Trophoblast cell (in vitro differentiated cells and primary cell): ENCODE results near the gene TSPEAR.

Experiments used
- DNase-seq, 2 donors: peaks; one replicate each; pipeline ENCODE4 v3.0.0-alpha.2; 2016
- H2AFZ ChIP-seq: 2 replicates; pipeline ENCODE4 v1.6.1; 2013; ENCODE audit warnings: low read length, moderate library complexity, mild to moderate bottlenecking; ENCODE audit not compliant: insufficient read depth, poor library complexity
- H2AK5ac ChIP-seq: 2 replicates; pipeline ENCODE4 v1.6.1; 2013; ENCODE audit warnings: mild to moderate bottlenecking, low read length
- H2BK120ac ChIP-seq: 2 replicates; pipeline ENCODE4 v1.6.1; 2013; ENCODE audit warnings: low read length, mild to moderate bottlenecking, moderate library complexity; ENCODE audit not compliant: insufficient read depth, poor library complexity
- H2BK12ac ChIP-seq: 2 replicates; pipeline ENCODE4 v1.6.1; 2013; ENCODE audit warnings: mild to moderate bottlenecking, low read length, moderate library complexity
- H2BK5ac ChIP-seq: 2 replicates; pipeline ENCODE4 v1.6.1; 2013; ENCODE audit warnings: low read length, low read depth, moderate library complexity, mild to moderate bottlenecking; ENCODE audit not compliant: poor library complexity
- H3K14ac ChIP-seq: 2 replicates; pipeline ENCODE4 v1.6.1; 2013; ENCODE audit warnings: mild to moderate bottlenecking, low read length
- H3K18ac ChIP-seq: 2 replicates; pipeline ENCODE4 v1.6.1; 2013; ENCODE audit warnings: mild to moderate bottlenecking, low read length
- H3K23ac ChIP-seq: 2 replicates; pipeline ENCODE4 v1.6.1; 2013; ENCODE audit warnings: low read length
- H3K27ac ChIP-seq: 2 replicates; pipeline ENCODE4 v1.5.1; 2013; ENCODE audit warnings: low read depth, mild to moderate bottlenecking, inconsistent platforms, low read length, moderate library complexity
- H3K27me3 ChIP-seq: 2 replicates; pipeline ENCODE4 v1.6.1; 2013; ENCODE audit warnings: inconsistent platforms, mild to moderate bottlenecking, low read length, moderate library complexity; ENCODE audit not compliant: insufficient read depth
- H3K36me3 ChIP-seq, 2 experiments: 1 replicate in 1 of 2; 2 replicates in 1 of 2; pipeline ENCODE4 v1.6.1; 2013; ENCODE audit warnings: low read length in 2 of 2, mild to moderate bottlenecking in 2 of 2, moderate library complexity in 1 of 2; ENCODE audit not compliant: insufficient read depth in 2 of 2, control insufficient read depth in 1 of 2
- H3K4ac ChIP-seq: 2 replicates; pipeline ENCODE4 v1.6.1; 2013; ENCODE audit warnings: low read depth, mild to moderate bottlenecking, low read length, moderate library complexity
- H3K4me1 ChIP-seq, 2 experiments: 1 replicate in 1 of 2; 2 replicates in 1 of 2; pipeline ENCODE4 v1.6.1; 2013; ENCODE audit warnings: low read length in 2 of 2, mild to moderate bottlenecking in 2 of 2, moderate library complexity in 1 of 2; ENCODE audit not compliant: insufficient read depth in 2 of 2, control insufficient read depth in 1 of 2
- H3K4me2 ChIP-seq: 2 replicates; pipeline ENCODE4 v1.6.1; 2013; ENCODE audit warnings: inconsistent platforms, mild to moderate bottlenecking, low read length, moderate library complexity
- H3K4me3 ChIP-seq: 2 replicates; pipeline ENCODE4 v1.5.1; 2013; ENCODE audit warnings: mild to moderate bottlenecking, low read depth, low read length, inconsistent platforms
- H3K79me1 ChIP-seq: one replicate; pipeline ENCODE4 v1.6.1; 2013; ENCODE audit warnings: low read length
- H3K79me2 ChIP-seq: 2 replicates; pipeline ENCODE4 v1.6.1; 2013; ENCODE audit warnings: low read length, mild to moderate bottlenecking; ENCODE audit not compliant: control insufficient read depth, insufficient read depth, poor library complexity
- H3K9ac ChIP-seq: 2 replicates; pipeline ENCODE4 v1.6.1; 2013; ENCODE audit warnings: mild to moderate bottlenecking, low read length
- H3K9me3 ChIP-seq: 2 replicates; pipeline ENCODE4 v1.6.1; 2013; ENCODE audit warnings: low read depth, mild to moderate bottlenecking, control low read depth, inconsistent platforms, low read length; ENCODE audit not compliant: insufficient read depth
- H4K12ac ChIP-seq: 2 replicates; pipeline ENCODE4 v1.6.1; 2013; ENCODE audit warnings: low read depth, mild to moderate bottlenecking, low read length, moderate library complexity
- H4K8ac ChIP-seq: 2 replicates; pipeline ENCODE4 v1.6.1; 2013; ENCODE audit warnings: low read depth, mild to moderate bottlenecking, low read length, moderate library complexity
- H4K91ac ChIP-seq: one replicate; pipeline ENCODE4 v1.6.1; 2013; ENCODE audit warnings: low read depth, mild to moderate bottlenecking, low read length, moderate library complexity
- WGBS: extraction: QIAGEN DNeasy Blood & Tissue Kit; methylation state at CpG from one replicate; pipeline ENCODE4 v1.1.7; 2013; ENCODE audit warnings: missing lambda C conversion rate; ENCODE audit not compliant: insufficient read length, insufficient coverage; ENCODE audit errors: extremely low coverage; 5-methylcytosine and 5-hydroxymethylcytosine counted together

TSPEAR gene

DNA sequence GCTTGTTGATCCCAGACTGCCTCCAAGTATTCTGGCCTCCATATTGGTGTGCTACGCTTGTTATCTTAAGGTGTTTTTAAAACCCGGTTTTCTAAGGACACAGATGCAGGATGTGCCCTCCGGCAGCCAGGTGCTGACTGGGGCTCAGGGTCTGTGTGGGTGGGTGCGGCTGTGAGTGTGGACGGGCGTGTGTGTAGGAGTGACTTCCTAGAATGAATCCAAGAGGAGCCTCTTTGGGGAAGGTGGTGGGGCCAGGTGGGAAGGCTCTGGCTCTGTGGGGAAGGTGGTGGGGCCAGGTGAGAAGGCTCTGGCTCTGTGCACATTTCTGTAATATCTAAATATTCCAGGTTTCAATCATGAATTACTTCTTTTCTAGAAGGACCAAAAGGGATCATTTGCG, 12.8 kb upstream of the TSPEAR start:
- Histone ChIP-seq H3K18ac (no peak overlapping the region), H3K9me3 (peaks cover 4% of the 10 kb centered on the region), H3K23ac (no peak overlapping the region), H4K91ac (no peak overlapping the region), H3K4me1 (peaks cover 0 to 8% of the 10 kb centered on the region in 2 experiments), H3K27me3 (no peaks in the 10 kb centered on the region), H2BK120ac (no peak overlapping the region), H3K4me2 (no peak overlapping the region), H2BK5ac (no peak overlapping the region), H2BK12ac (no peak overlapping the region), H4K12ac (no peak overlapping the region), H3K4ac (no peak overlapping the region), H4K8ac (no peak overlapping the region), H3K9ac (no peak overlapping the region), H2AFZ (no peak overlapping the region), H3K27ac (no peak overlapping the region), H2AK5ac (no peak overlapping the region), H3K79me2 (no peaks in the 10 kb centered on the region), H3K79me1 (no peaks in the 10 kb centered on the region), H3K4me3 (peak overlapping the region; percentile 47), H3K36me3 (no peaks in the 10 kb centered on the region), H3K14ac (no peak overlapping the region)
- WGBS = no CpG with 5 or more reads among the region's 7 CpGs
- no peak for DNase-seq

DNA sequence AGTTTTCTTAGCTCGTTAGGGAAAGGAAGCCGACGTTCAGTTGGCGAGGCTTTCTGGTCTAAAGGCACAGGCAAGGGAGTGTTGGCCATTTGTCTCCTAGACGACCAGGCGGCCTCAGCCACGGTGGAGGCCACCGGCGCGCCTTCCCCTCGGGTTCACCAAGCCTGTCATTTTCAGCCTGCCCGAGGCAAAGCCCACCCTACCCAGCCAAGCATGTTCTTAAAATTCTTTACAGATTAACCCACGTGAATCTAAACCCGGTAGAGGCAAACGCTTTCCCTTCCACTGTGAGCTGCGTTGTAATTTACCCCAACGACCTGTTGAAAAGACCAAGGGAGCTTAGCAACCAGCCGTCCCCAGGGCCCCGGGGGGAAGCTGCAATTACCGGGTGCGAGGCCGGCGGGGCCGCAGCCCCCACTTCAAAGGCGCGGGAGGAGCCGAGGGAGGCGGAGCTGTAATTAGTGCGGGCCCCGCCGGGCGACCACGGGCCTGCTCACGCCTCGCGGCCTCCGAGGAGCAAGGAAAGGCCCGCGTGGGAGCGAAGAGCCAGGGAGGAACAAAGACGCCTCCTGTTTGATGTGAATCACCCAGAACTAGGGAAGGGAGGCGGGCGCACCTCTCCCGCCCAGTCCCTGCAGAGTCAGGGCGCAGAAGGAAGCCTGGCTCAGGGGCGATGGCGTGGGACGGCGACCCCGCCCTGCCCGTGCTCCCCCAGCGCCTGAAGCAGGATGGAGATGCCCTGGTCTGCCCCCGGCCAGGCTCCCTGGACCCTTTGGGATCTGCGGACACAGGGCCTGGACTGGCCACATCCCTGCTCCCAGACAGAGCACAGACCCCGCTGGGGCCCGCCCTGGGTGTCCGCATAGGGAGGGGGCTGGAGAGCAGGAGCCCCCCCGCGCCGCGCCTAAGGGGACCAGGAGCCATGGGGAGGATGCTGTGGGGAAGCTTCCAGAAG, 12.1 kb upstream of the TSPEAR start:
- H3K79me1 ChIP-seq = no peaks in the 10 kb centered on the region
- peaks cover 4% of the 10 kb centered on the region for H3K9me3 ChIP-seq
- no peak overlapping the region for H3K18ac ChIP-seq
- H2BK120ac ChIP-seq = no peak overlapping the region
- no peaks in the 10 kb centered on the region for H3K79me2 ChIP-seq
- no peak overlapping the region for H3K23ac ChIP-seq
- H3K27me3 ChIP-seq = no peaks in the 10 kb centered on the region
- H3K27ac ChIP-seq = no peak overlapping the region
- no peak overlapping the region for H4K91ac ChIP-seq
- no peak overlapping the region for H3K4me3 ChIP-seq
- H4K12ac ChIP-seq = no peak overlapping the region
- H3K4me1 ChIP-seq = peaks cover 0 to 8% of the 10 kb centered on the region in 2 experiments
- no peak overlapping the region for H2BK5ac ChIP-seq
- no peaks in the 10 kb centered on the region for H3K36me3 ChIP-seq
- WGBS = no CpG with 5 or more reads among the region's 61 CpGs
- no peak overlapping the region for H3K4ac ChIP-seq
- no peak overlapping the region for H2AK5ac ChIP-seq
- H2BK12ac ChIP-seq = no peak overlapping the region
- no peak for DNase-seq
- H3K14ac ChIP-seq = no peak overlapping the region
- H3K9ac ChIP-seq = no peak overlapping the region
- H3K4me2 ChIP-seq = peak overlapping the region; percentile 23
- no peak overlapping the region for H2AFZ ChIP-seq
- H4K8ac ChIP-seq = no peak overlapping the region

DNA sequence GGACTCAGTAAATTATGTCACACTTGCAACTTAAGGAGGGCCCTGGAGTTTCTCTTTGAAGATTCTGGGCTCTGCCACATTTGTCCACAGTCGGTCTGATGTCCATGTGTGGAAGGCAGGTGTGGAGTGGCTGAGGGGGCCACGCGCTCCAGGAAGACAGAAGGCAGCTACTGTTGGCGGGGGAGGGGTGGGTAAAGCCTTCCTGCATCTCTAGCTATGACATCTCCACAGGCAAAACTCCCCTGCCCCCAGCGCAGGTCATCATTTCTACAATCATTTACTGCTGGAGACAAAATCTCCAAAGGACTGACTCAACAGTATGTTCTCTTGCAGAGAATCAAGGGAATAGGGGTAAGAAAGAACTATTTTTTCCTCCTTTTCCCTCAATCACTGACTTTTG, 11.4 kb upstream of the TSPEAR start:
- Histone ChIP-seq H3K79me1 (no peaks in the 10 kb centered on the region), H3K18ac (no peak overlapping the region), H3K27ac (no peak overlapping the region), H3K9ac (no peak overlapping the region), H3K4ac (no peak overlapping the region), H3K4me3 (no peak overlapping the region), H3K4me2 (no peak overlapping the region), H4K91ac (no peak overlapping the region), H3K4me1 (peaks cover 0 to 8% of the 10 kb centered on the region in 2 experiments), H2AFZ (no peak overlapping the region), H4K12ac (no peak overlapping the region), H3K79me2 (no peaks in the 10 kb centered on the region), H3K36me3 (no peaks in the 10 kb centered on the region), H4K8ac (no peak overlapping the region), H3K9me3 (peaks cover 4% of the 10 kb centered on the region), H2BK5ac (no peak overlapping the region), H2BK120ac (no peak overlapping the region), H2BK12ac (no peak overlapping the region), H3K27me3 (no peaks in the 10 kb centered on the region), H3K14ac (no peak overlapping the region), H2AK5ac (no peak overlapping the region), H3K23ac (no peak overlapping the region)
- WGBS = no CpG with 5 or more reads among the region's 5 CpGs
- DNase-seq = no peak

DNA sequence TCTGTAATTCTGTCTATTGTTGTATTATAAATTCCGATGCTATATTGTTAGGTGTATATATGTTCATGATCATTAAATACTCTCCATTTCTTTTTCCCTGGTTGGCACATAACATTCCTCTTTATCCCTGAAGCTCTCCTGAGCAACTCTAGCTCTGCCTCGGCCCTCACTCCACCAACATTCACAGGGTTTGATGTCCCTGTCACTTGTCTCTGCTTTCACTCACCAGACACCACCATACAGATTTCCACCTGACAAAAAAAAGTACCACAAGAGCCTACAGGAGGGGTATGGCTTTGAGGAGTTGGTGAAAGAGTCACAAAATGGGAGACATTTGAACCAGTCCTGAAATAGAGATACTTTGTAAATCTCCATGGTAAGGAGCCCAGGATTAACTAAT, 8.8 kb upstream of the TSPEAR start:
- no CpG with 5 or more reads among the region's 2 CpGs for WGBS
- Histone ChIP-seq H3K9ac (no peak overlapping the region), H3K23ac (no peak overlapping the region), H3K27me3 (no peaks in the 10 kb centered on the region), H2AFZ (no peak overlapping the region), H4K91ac (no peak overlapping the region), H2BK120ac (no peak overlapping the region), H3K36me3 (no peaks in the 10 kb centered on the region), H3K18ac (no peak overlapping the region), H3K4me3 (no peak overlapping the region), H4K12ac (no peak overlapping the region), H4K8ac (no peak overlapping the region), H3K14ac (no peak overlapping the region), H3K4ac (no peak overlapping the region), H3K9me3 (peaks cover 4% of the 10 kb centered on the region), H2AK5ac (no peak overlapping the region), H3K4me1 (peaks cover 0 to 8% of the 10 kb centered on the region in 2 experiments), H3K4me2 (no peak overlapping the region), H2BK5ac (no peak overlapping the region), H3K79me2 (no peaks in the 10 kb centered on the region), H2BK12ac (no peak overlapping the region), H3K27ac (no peak overlapping the region), H3K79me1 (no peaks in the 10 kb centered on the region)
- DNase-seq = no peak
